HG02840 (cell line): ENCODE measurements around the gene IMMP2L.

Experiments
- ATAC-seq: cut with Tn5 transposase; IDR thresholded peaks from one replicate; pipeline ENCODE4 v1.9.1; 2021; ENCODE audit warnings: mild to moderate bottlenecking, moderate library complexity, moderate number of reproducible peaks; ENCODE audit not compliant: unreplicated experiment, low FRiP score

Gene IMMP2L

DNA sequence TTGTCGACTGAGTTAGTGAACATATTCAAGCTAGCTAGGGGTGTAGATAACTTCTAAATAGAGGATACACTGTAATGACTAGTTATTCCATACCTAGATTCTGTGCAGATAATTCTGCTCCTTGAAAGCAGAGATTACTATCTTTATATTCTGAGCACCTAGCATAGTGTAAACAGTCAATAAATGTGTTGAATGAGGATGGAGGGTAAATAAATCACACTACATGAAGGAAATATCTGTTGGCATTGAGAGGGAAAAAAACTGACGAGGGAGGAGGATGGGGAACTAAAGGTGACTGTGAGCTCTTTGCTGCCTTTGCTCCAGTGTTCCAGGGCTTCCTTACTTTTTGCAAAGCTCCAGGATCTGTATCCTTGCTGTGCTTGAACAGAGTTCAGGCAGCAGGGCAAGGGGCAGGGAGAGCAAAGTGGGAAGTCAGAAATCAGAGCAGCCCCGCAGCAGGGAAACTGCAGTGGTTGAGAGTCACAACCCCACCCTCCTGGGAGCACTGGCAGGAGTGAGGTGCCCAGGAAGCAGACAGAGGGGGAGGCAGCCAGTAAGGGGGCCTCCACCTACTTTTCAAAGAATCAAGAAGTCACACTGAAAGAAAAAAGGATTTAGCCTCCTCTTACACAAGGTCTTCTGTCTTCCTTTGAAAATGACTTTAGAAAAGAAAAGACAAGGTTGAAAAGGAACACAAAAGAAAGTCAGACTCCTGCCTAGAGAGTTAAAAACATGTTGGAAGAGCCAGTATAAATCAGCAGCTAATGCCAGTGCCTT lies 543.1 kb downstream of the IMMP2L start:
- ATAC-seq = no peak

DNA sequence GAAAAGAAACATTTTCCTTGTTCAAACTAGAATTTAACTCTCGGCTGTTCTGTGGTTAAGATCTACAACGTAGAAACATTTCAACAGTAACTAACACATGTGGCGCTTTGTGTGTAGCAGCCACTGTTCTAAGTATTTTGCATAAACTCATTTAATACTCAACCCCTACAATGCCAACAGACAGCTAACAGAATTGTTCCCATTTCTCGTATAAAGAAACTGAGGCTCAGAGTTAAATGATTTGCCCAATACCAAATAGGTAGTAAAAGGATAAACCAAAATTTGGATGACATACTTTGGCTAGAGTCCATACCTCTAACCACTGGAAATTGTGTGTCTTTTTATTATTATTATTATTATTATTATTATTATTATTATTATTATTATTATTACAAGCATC lies 543.8 kb downstream of the IMMP2L start:
- no peak for ATAC-seq

DNA sequence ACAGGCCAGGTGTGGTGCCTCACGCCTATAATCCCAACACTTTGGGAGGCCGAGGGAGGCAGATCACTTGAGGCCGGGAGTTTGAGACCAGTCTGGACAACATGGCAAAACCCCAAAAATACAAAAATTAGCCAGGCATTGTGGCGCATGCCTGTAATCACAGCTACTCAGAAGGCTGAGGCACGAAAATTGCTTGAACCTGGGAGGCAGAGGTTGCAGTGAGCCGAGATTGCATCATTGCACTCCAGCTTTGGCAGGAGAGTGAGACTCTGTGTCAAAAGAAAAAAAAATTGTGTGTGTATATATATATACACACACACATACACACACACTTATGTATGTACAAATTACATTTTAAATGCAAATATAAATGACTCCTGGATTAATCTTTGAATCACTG lies 548.2 kb downstream of the IMMP2L start:
- ATAC-seq = no peak

DNA sequence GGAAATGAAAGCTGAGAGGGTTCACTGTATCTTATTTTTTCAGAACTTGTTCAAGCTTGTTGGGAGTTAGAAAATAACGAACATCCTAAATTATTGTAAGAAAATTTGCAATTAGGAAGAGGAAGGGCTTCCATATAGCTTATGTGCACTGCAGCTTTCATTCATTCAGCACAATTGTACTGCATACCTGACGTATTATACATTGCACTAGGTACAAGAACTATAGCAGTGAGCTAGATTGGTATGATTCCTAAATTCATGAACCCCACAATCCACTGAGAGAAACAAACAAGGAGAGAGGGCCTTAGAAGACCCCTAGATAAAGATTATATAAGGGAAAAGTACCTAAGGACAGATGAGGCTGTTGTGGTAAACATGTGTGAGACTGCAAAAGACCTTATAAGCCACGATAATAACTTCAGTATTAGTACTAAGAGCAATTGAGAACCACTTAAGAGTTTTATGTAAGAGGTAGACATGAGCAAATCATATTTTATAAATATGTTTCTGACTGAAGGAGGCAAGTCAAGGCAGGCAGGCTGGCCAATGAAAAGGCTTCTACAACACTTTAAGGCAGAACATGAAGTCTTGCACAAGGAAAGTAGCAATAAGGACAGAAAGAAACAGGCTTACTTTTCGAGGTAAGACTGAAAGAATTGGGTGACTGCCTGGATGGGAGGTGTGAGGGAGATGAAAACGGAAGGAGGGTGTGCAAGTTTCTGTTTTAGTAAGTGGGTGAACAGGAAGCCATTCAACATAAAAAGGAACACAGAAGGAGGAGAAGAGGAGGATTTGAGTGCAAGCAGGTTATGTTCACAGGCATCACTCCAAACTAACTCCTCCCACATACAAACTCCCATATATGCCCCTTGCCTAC lies 549.3 kb downstream of the IMMP2L start:
- ATAC-seq = peak; percentile 88

DNA sequence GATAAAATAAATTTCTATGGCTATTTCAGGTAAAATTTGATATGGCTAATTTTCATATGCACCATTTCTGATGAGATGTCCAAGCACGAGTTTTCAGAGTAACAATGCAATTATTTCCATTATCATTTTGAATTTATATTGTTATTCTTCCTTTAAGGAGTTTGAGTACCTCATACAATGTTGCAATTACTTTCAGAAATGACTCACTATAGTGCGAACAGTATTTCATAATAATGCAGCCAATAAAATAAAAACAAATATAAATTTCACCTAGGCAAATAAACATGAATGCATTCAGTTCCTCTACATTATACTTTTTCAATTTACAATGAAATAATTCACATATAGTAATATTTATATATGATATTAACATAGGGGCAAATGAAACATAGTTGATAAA lies 550.1 kb downstream of the IMMP2L start:
- ATAC-seq = no peak

DNA sequence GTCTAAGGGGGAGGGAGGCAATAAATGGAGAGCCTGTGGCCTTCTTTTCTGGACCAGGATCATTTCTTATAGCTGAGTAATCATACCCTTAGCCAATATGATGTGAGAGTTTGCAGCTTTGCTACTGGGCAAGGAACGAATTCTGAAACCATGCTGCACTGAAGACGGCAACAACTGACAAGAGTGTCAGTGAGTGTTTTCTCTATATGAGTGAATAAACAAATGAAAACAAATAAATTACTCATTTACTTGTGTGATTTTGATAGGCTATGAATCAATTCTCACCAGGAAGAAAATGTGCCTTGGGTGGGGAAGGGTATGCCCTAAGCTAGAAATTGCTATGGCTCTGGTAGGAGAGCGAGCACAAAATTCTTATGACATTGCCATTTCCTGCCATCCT lies 550.8 kb downstream of the IMMP2L start:
- no peak for ATAC-seq

DNA sequence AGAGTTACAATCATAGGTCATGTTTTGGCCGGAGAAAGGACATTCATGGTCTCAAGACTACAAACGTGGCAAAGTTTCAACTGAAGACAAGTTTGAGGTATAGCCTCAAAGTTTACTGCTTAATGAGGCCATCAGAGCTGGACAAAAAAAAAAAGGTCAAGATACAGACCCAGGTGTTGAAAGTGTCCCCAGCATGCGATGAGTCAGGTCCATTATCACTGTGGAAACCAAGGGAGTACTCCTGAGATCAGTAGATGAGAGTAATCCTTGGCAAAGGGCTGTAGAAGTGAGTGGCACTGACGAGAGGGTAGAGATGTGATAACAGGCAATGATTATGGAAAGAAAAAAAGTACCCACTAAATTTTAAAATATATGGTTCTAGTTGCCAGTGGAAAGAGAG lies 551.5 kb downstream of the IMMP2L start:
- no peak for ATAC-seq

DNA sequence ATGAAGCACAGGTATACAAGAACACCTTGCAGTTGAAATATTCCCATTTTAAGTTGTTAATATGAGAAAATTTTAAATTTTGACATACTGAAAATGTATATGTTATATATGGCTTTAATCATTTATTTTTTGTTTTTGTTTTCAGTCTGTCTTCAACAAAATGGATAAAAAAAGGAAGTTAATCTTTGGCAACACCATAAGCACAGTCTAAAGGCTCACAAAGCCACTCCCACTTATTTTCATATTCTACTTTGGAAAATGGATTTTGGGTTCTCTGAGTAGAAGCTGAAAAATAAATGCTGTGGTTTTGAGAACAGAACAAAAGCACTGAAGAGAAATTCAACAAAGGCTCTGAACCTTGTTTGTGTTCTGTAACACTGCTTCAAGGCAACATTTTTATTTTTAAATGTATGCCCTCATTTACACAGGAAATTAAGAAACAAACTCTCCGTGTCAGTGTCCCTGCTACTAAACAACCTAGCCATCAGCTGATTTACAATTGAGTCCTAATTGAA lies 552.7 kb downstream of the IMMP2L start:
- ATAC-seq = no peak

DNA sequence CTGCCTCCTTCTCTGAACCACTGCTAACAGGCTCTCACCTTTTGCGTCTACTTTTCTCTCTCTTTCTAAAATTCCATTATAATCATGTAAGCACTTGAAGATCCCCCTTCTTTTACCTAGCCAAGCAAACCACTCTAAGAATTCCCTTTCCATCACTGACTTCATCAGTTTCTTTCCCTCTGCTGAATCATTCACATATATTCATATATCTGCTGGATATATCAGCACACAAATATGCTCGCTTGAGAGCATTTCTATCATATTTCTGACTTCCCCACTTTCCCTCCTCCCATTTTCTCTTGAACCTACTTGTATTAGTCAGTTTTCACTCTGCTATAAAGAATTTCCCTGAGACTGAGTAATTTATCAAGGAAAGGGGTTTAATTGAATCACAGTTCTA lies 555.6 kb downstream of the IMMP2L start:
- no peak for ATAC-seq

DNA sequence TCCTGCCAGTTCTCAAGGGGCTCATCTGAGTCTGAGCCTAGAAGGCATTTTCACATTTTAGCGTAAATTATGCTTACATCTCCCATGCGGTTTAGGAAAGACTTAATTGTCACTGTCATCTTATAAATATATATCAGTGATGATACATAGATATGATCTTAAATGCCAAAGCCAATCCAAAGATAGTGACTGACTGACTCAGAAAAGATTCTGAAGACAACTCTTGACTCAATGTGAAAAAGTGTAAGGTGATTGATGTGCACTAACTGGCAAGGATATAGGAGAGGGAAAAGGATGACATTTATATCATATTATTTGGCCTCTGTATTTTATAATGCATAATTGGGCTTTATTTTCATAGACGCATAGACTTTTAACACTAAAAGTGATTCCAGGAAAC lies 556.3 kb downstream of the IMMP2L start:
- no peak for ATAC-seq

DNA sequence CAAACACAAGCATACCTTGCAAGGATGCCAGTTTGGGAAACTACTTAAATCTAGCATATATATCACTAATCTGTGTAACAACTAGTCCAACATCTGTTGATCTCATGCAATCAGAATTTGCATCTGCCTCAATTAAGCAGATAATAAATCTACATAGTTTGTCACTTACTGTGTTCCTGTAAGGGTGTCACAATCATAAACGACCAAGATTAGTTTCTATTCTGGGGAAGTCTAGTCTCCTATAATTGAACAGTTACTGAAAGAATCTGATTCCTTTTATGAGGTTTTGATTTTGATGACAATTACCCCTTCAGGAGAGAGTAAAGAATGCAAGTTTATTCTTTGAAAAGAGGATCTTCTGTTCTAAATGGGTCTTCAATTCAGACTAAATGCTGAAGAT lies 556.8 kb downstream of the IMMP2L start:
- ATAC-seq = no peak

DNA sequence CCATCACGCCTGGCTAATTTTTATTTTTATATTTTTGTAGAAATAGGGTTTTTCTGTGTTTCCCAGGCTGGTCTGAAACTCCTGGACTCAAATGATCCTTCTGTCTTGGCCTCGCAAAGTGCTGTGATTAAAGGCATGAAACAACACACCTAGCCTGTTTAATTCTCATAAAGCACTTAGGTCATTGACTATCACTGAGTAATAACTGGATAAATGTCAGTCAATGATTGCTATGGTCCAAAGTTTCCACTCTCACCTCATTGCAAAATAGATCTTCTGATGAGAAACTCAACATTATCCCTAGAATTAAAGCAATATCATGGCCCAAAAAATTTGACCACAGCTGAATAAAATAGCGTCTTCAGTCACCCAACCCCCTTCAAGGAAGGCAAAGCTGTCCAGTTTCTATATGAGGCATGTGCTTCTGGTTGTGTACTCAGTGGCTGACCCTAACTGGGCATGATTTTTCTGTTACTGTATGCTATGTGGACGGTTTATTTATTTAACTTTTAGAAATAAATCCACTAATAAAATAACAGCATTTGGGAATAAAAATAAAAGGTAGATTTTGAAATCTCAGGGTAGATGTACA lies 557.9 kb downstream of the IMMP2L start:
- ATAC-seq = no peak

DNA sequence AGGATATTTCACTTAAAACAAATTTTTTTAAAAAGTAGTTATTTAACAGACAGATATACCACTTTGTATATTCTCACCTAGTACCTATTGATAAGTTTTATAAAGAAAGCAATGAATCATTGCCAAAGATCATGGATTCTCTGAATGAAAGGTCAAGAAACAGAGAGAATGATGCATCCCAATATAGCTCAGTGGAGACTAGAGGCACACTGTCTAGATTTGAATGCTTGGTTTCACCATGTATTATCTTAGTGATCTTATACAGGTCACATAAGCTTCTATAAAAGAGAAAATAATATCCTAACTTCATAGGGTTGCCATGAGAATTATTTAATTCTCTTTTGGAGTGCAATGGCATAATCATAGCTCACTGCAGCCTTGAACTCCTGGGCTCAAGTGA lies 558.4 kb downstream of the IMMP2L start:
- no peak for ATAC-seq

DNA sequence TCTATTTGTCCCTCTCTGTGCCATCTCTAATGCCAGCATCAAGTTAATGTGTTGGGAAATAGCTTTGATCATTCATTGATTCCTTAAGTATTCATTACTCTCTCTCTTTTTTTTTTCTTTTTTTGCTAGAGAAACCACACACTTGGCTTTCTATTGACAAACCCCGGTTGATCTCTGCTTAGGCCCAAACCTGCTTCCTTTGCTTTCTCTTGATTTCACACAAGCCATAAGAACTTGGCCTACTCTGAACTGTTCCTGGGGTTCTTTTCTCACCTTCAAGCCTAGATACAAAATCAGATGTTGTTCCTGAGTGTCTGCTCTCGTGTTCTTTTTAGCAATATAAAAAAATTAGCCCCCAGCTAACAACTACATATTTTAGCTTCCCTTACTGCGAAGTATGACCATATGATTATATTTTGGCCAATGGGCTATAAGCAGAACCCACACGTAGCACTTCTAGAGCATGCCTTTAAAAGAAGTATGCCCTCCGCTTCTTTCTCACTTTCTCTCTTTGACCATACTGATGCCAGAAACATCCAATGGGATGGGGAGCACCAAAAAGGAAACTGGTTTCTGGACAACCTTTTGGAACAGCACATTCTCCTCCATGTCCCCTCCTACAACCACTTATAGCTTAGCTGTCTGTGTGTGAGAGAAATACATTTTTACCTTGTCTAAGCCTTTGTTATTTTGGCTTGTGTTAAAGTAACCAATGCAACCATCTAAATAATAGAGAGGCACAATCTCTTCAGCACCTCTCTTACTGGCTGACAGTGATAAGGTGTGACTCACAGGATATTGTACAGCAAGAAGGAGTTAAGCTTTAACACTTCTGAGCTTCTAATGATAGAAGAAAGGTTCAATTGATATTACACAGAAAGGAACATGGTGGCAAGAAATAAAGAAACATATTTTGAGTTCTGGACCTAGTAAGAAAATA lies 568.0 kb downstream of the IMMP2L start:
- no peak for ATAC-seq

DNA sequence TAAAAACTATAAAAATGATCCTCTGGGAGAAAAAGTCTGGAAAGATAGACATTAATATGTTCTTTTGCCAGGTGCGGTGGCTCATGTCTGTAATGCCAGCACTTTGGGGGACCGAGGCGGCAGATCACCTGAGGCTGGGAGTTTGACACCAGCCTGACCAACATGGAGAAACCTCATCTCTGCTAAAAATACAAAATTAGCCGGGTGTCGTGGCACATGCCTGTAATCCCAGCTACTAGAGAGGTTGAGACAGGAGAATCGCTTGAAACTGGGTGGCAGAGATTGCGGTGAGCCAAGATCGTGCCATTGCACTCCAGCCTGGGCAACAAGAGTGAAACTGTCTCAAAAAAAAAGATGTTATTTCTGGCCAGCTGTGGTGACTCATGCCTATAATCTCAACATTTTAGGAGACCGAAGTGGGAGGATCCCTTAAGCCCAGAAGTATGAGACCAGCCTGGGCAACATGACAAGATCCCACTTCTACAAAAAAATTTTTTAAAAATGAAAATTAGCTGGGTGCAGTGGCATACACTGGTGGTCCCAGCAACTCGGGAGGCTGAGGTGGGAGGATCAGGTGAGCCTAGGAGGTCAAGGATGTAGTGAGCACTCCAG lies 573.3 kb downstream of the IMMP2L start:
- ATAC-seq = no peak

DNA sequence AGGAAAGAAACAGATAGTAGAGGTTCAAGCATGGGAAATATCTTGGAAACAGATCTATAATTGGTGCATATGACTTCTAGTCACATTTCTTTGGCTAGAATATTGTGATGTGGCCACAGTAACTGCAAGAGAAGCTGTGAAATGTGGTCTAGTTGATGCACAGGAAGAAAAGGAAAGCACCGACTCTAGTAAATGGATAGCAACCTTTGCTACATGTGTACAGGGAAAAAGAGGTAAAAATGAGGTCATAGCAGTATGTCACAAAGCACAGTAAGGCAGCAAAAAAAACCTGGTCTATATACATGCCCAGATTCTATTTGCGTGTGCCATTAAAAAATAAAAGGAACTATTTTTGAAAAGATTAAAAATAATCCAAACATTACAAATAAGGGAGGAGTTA lies 573.9 kb downstream of the IMMP2L start:
- ATAC-seq = no peak

DNA sequence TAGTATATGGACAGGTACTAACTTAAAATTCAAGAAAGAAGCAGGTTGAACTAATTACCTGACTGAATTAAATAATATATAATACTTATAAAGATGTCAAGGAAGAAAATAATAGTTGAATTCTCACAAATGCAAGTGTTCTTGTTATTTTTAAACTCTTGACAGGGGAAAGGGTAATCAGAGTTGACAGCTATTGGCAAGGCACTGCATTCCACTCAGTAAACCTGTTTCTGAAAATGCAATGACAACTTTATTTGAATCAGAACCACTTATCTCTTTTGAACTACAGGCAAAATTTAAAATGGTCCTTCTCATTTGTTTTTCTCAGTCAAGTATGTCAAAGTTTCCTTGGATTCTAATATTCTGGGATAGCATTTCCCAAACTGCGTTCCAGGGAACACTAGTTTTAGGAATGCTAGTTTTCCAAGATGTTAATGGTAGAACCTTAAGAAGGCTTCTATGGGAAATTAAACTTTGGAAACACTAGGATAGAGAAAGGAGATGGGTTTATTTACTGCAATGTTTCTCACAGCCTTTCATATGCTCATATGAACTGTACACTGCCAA lies 575.1 kb downstream of the IMMP2L start:
- ATAC-seq = no peak

DNA sequence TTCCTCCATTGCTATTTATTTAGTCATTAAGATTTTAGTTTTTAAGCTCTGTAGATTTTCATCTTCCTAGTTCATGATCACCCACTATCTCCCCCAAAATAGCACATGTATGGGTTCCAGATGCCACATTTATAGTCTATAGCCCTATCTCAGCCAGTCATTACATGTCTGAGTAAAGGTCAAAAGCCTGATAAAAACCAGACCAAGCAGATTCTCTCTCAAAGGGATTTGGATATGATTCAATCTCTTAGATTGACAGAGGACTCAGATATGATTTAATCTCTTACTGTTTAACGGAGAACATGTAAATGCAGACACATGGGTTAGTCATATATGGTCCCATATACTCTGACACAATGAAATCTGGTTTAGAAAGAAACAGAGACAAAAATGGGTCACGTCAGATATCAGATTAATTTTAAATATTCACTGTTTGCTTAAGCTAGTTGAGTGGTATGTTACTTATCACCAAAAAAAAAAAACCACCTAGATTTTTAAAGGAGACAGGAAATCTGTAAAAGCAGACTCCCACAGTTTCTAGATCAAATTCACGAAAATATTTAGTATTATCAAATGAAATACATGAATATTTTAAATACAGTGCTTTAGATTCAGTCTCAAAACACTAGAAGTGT lies 578.4 kb downstream of the IMMP2L start:
- no peak for ATAC-seq
